Activated CD4-positive, alpha-beta T cell treated with anti-CD3 and anti-CD28 coated beads, Interleukin-2, amount 10 ng/mL, durations not matched to agents 24 days and 14 days (primary cell): ENCODE measurements around the gene FABP2. TPM values are rescaled to one million over a fixed set of nuclear protein-coding genes. Genes with fewer than 3 reads are reported as not detected.
"Not testable (repeated sequence)": the region's sequence is repeated elsewhere in the genome, so short reads cannot be mapped to it uniquely, and the experiment has no call there.

ENCODE experiments used
- DNase-seq: peaks from one replicate; pipeline ENCODE4 v3.0.0; 2022
- H3K27ac Mint-ChIP-seq: one replicate; pipeline ENCODE4 v1.8.0; 2022; ENCODE audit warnings: mild to moderate bottlenecking, mixed read lengths
- H3K27me3 Mint-ChIP-seq: one replicate; pipeline ENCODE4 v1.8.0; 2022; ENCODE audit warnings: mixed read lengths
- H3K36me3 Mint-ChIP-seq: one replicate; pipeline ENCODE4 v1.8.0; 2022; ENCODE audit warnings: low read depth, mild to moderate bottlenecking, mixed read lengths
- H3K4me1 Mint-ChIP-seq: one replicate; pipeline ENCODE4 v1.8.0; 2021; ENCODE audit warnings: mixed read lengths
- H3K4me3 Mint-ChIP-seq: one replicate; pipeline ENCODE4 v1.8.0; 2022; ENCODE audit warnings: mild to moderate bottlenecking, moderate library complexity, mixed read lengths
- H3K9me3 Mint-ChIP-seq: one replicate; pipeline ENCODE4 v1.8.0; 2021; ENCODE audit warnings: mixed read lengths
- intact Hi-C: fragments of 100-400 bp; cut with micrococcal nuclease; formaldehyde crosslinking; loops from one replicate; pipeline ENCODE4 v1.15.1; 2023
- total RNA-seq: library from RNA; stranded (reverse); gene quantifications from 2 replicates; pipeline ENCODE4 v1.2.3, GENCODE V29; 2022

Gene FABP2
- total RNA-seq, 1 donor from 2014 or later: not detected

DNA sequence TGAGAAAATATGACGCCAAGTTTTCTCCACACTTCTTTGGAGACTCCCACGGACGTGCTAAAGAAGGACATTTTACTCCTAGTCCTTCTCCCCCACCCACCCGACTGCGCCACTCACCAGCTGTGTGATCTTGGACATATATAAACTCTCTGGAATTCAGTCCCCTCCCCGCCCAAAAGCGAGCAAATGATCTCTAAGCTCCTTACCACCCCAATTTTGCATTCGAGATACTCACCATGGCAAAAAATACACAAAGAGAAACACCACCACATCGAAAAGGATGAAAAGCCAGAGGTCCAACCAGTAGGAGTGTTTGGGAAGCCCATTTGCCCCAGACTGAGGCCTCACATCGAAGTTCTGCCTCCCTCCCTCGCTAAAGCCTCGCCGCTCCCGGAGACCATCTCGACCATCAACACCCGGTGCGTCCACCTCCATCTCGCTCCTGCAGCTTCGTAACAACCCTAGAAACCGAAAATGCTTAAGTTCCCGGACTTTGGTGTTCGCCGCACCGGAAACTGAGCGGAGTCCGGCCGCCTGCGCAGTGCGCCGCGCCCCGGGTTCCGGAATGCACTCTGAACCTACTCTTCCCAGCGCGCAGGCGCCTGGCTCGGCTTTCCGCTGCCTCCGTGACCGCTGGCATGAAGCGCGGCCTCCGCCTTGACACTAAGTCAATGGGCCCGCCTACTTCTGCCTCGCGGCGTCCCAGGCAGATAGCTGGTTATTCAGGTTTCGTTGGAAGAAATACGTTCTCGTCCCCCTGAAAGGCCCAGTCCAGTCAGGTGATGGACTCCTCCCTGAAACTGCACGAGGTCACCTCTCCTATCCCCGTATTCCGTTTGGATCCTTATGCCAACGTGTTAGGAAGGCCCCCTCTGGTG lies 21.6 kb downstream of the FABP2 start:
- DNase-seq: peak; percentile 98
- H3K27ac Mint-ChIP-seq: peak overlapping the region; percentile 99
- H3K36me3 Mint-ChIP-seq: peaks cover 42% of the 10 kb centered on the region
- peaks cover 3% of the 10 kb centered on the region for H3K27me3 Mint-ChIP-seq
- H3K9me3 Mint-ChIP-seq: peaks cover 10% of the 10 kb centered on the region
- intact Hi-C loops: loop anchor here (1.0 to 5.0 kb wide), 4 partner anchors 88 to 1023 kb away; partner anchors contain the start of genes MAD2L1 and USP53
- peaks cover 35% of the 10 kb centered on the region for H3K4me1 Mint-ChIP-seq
- peak overlapping the region; percentile 85 for H3K4me3 Mint-ChIP-seq

DNA sequence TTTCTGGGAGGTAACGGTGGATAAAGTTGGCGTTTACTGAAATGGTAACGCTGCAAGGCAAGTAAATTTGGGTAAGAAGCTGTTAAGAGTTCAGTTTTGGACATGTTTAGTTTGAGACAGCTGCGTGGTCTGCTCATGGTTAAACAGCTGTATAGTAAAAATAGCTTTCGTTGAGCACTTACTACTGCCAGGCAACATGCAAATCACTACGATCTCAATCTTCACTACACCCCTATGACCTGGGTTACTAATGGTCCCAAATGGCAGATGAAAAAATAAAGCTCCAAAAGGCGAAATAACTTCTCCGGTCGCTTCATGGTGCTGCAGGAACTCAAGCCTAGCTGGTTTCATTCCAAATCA lies 22.2 kb downstream of the FABP2 start:
- Mint-ChIP-seq H3K36me3 (peaks cover 42% of the 10 kb centered on the region), H3K27me3 (peaks cover 3% of the 10 kb centered on the region), H3K9me3 (peaks cover 10% of the 10 kb centered on the region), H3K4me1 (peaks cover 35% of the 10 kb centered on the region), H3K27ac (peak overlapping the region; percentile 99), H3K4me3 (peak overlapping the region; percentile 85)
- no peak for DNase-seq
- intact Hi-C loops: loop anchor here (1.0 to 10.0 kb wide), 6 partner anchors 61 to 1022 kb away; partner anchors contain the start of genes MAD2L1, METTL14 and USP53

DNA sequence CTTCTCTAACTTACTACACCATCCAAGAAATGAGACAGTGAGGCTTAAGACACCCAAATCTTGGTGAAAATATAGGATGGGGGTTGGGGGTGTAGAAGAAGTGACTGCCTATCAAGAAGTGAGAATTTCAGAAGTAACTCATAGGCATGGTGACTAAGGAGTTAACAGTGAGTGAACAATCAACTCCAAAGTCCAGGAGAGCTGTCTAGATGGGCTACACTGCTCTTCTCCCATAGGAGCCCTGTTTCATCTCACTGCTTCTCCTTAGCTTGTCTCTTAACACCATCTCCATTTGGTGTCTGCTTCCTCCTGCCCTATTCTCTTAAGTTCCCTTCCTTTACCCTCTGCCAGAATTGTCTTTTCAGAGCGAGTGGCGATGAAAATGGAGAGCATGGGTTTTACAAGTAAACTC lies 22.7 kb downstream of the FABP2 start:
- Mint-ChIP-seq H3K4me1 (peaks cover 35% of the 10 kb centered on the region), H3K36me3 (peaks cover 42% of the 10 kb centered on the region), H3K4me3 (peak overlapping the region; percentile 85), H3K27ac (peak overlapping the region; percentile 99), H3K9me3 (peaks cover 10% of the 10 kb centered on the region), H3K27me3 (peaks cover 3% of the 10 kb centered on the region)
- intact Hi-C loops: loop anchor here (1.0 to 10.0 kb wide), 2 partner anchors 61 to 614 kb away; partner anchors contain the start of gene METTL14
- DNase-seq: peak; percentile 69

DNA sequence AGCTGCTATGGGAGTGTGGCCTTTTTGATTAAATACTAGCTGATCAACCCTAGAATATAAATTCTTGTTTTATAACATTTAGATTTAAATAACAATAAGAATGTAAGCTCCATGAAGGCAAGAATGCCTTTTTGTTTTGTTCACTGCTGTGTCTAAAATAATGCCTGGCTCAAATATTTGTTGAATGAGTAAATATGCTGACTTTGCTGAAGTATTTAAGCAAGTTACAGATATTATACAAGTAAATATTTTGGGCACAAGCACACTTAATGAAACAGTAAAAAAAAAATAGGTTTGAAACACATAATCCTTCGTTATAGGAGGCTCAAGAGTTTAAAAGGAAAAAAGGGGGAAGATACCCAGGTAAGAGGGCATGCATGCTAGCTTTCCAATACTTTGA lies 24.1 kb downstream of the FABP2 start:
- H3K4me1 Mint-ChIP-seq: peaks cover 35% of the 10 kb centered on the region
- H3K27ac Mint-ChIP-seq: no peak overlapping the region
- H3K9me3 Mint-ChIP-seq: peaks cover 6% of the 10 kb centered on the region
- H3K36me3 Mint-ChIP-seq: peaks cover 39% of the 10 kb centered on the region
- peak overlapping the region; percentile 85 for H3K4me3 Mint-ChIP-seq
- intact Hi-C loops: loop anchor here (10.0 kb wide), 1 partner anchor 613 kb away; the partner anchor contains the start of gene METTL14
- no peaks in the 10 kb centered on the region for H3K27me3 Mint-ChIP-seq
- DNase-seq: no peak

DNA sequence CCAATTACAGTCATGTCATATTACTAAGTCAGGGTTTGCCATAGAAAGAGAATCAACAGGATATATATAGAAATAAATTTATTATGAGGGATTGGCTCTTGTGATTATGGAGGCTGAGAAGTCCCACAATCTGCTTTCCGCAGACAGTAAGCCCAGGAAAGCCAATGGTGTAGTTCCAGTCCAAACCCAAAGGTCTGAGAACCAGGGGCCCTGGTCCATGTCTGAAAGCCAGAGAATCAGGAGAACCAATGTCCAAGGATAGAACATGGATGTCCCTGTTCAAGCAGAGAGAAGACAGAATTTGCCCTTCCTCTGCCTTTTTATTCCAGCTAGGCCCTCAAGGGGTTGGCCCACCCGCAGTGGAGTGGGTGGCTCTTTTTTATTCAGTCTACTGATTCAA lies 25.6 kb downstream of the FABP2 start:
- Mint-ChIP-seq H3K27me3 (no peaks in the 10 kb centered on the region), H3K36me3 (peaks cover 34% of the 10 kb centered on the region)
- intact Hi-C loops: loop anchor here (10.0 kb wide), 1 partner anchor 612 kb away; the partner anchor contains the start of gene METTL14

DNA sequence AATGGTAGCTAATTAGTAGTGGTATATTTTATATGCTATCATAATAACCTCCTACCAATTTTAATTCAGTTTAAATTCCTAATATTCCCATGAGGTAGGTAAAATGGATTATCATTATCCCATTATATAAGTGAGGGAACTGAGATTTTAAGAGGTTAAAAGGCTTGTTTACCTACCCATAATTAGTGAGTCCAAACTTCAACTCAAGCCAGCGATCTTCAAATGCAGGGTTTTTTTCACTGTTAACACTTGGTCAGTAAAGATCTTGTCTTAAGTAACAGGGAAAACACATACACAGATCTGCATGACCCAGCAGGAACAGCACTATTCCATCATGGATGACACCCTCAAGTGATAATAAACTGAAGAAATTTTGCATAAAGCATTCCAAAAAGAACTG lies 31.3 kb downstream of the FABP2 start:
- DNase-seq: no peak
- H3K27ac Mint-ChIP-seq: no peak overlapping the region
- intact Hi-C loops: loop anchor here (10.0 kb wide), 1 partner anchor 606 kb away; the partner anchor contains the start of gene METTL14
- no peaks in the 10 kb centered on the region for H3K9me3 Mint-ChIP-seq
- H3K4me1 Mint-ChIP-seq: peaks cover 2% of the 10 kb centered on the region
- no peaks in the 10 kb centered on the region for H3K27me3 Mint-ChIP-seq
- H3K4me3 Mint-ChIP-seq: no peak overlapping the region
- no peaks in the 10 kb centered on the region for H3K36me3 Mint-ChIP-seq

More for the DNA sequence above, 25.6 kb downstream of the FABP2 start:
- no peak for DNase-seq
- peaks cover 31% of the 10 kb centered on the region for H3K4me1 Mint-ChIP-seq
- no peak overlapping the region for H3K27ac Mint-ChIP-seq
- peak overlapping the region; percentile 12 for H3K4me3 Mint-ChIP-seq
- H3K9me3 Mint-ChIP-seq: peaks cover 6% of the 10 kb centered on the region

DNA sequence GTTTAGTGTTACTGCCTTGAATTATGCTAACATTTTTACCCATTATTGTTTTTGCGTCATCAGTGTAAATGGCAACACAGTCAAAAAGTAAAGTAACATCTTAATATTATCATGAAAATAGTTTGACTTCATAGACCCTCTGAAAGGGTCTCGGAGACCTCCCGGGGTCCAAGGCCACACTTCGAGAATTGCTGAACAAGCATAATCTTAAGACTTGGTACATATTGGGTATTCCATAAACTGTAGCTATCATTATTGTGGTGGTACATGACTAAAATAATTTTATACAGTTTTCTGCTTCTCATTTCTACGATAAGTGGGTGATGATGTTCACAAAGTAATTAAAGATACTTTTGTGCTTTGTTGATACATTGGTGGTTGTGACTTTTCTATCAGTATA lies 32.6 kb downstream of the FABP2 start:
- no peak for DNase-seq
- Mint-ChIP-seq H3K27me3 (no peaks in the 10 kb centered on the region), H3K9me3 (no peaks in the 10 kb centered on the region), H3K27ac (no peak overlapping the region), H3K4me1 (peaks cover 8% of the 10 kb centered on the region), H3K36me3 (no peaks in the 10 kb centered on the region), H3K4me3 (no peak overlapping the region)
- intact Hi-C loops: loop anchor here (5.0 kb wide), 1 partner anchor 517 kb away; no protein-coding TSS in a partner anchor

DNA sequence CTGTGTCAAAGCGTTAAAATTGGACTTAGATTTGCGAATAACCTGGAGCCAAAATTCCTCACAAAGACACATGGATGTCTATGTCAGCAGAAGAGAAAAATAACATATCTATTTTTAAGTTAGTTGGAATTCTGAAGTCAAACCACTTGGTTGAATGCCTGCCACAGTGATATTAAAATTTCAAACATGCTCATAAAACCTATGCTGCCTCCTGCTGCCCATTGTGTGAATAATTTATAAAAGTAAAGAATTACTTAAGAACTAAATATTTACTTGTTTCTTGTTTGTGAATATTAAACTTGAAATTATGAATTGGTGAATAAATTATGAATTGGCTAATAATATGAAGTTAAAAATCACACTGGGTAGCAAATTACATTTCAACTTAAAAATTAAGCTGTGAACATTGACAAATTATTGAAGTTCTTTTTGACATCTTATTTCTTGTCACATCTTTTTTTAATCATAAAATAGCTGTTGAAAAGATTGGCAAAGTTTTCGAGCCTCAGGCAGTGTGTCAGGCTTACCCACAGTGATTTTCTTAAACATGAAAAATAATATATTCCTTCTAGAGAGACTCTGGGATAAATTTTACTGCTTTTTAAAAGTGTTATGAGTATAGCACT lies 35.4 kb downstream of the FABP2 start:
- no peaks in the 10 kb centered on the region for H3K27me3 Mint-ChIP-seq
- no peak overlapping the region for H3K4me3 Mint-ChIP-seq
- H3K9me3 Mint-ChIP-seq: no peaks in the 10 kb centered on the region
- no peak overlapping the region for H3K27ac Mint-ChIP-seq
- peak; percentile 78 for DNase-seq
- peaks cover 14% of the 10 kb centered on the region for H3K4me1 Mint-ChIP-seq
- no peaks in the 10 kb centered on the region for H3K36me3 Mint-ChIP-seq
- intact Hi-C loops: loop anchor here (1.0 to 5.0 kb wide), 3 partner anchors 244 to 514 kb away; no protein-coding TSS in a partner anchor

DNA sequence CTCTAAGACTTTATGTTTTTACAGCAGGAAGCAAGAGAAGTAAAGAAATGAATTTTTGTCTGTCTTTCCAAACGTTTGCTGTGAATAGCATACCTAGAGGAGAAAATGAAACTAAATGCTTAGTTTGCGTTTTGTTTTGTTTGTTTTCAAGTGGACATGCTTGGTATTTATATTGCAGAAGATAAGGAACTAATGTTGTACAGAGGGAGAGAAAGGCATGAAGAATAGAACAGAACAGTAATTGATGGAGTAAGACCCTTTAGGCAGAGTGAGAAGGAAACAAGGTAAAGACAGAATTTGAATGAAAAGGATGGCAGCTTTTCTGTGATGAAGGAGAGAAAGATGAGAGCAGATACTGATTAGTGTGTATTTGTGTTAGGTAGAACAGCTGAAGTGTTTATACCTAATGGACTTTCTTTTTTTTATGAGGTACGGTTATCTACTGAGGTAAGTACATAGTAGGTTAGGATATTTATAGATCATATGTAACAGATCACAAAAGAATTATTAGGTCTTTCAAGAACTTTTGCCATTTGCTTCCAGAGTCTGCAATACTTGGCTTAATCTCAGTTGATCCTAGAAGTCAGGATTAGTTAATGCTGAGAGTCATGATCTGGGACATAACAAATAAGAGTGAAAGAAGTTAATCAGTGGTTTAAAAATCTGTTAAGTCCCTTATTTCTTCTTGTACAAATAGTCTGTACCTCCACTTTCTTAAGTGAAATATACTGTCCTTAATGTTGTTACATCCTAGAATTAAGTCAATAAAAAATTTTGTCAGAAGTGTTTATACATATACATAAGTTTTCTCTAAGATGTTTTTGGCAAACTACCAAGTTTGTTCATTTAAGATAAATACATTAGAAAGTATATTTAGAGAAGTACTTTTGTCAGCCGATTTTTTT lies 36.8 kb downstream of the FABP2 start:
- H3K27me3 Mint-ChIP-seq: no peaks in the 10 kb centered on the region
- H3K27ac Mint-ChIP-seq: peak overlapping the region; percentile 13
- intact Hi-C loops: loop anchor here (2.0 to 5.0 kb wide), 2 partner anchors 72 to 513 kb away; partner anchors contain the start of gene USP53
- H3K4me1 Mint-ChIP-seq: peaks cover 14% of the 10 kb centered on the region
- H3K36me3 Mint-ChIP-seq: peaks cover 4% of the 10 kb centered on the region
- peak overlapping the region; percentile 74 for H3K4me3 Mint-ChIP-seq
- H3K9me3 Mint-ChIP-seq: no peaks in the 10 kb centered on the region
- DNase-seq: no peak

DNA sequence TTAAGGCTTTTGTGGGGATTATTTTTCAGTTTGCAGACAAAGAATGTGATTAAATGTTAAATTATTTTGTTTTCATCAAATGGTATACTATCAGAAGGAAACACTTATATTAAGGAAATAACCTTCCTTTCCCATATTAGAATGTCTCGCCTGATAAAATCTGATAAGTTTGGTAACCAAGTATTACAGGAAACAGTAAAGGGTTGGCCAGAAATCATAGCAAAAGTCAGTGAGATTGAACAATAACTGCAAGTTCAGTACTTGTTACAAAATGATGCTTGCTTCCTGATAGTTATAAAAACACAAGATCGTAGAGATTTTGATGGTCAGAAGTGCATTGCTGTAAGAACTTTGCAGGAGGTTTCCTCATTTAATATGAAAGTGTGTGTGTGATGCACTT lies 40.5 kb downstream of the FABP2 start:
- H3K27me3 Mint-ChIP-seq: no peaks in the 10 kb centered on the region
- H3K9me3 Mint-ChIP-seq: no peaks in the 10 kb centered on the region
- peaks cover 14% of the 10 kb centered on the region for H3K4me1 Mint-ChIP-seq
- DNase-seq: no peak
- H3K27ac Mint-ChIP-seq: no peak overlapping the region
- intact Hi-C loops: no loop called here
- peaks cover 7% of the 10 kb centered on the region for H3K36me3 Mint-ChIP-seq
- no peak overlapping the region for H3K4me3 Mint-ChIP-seq

DNA sequence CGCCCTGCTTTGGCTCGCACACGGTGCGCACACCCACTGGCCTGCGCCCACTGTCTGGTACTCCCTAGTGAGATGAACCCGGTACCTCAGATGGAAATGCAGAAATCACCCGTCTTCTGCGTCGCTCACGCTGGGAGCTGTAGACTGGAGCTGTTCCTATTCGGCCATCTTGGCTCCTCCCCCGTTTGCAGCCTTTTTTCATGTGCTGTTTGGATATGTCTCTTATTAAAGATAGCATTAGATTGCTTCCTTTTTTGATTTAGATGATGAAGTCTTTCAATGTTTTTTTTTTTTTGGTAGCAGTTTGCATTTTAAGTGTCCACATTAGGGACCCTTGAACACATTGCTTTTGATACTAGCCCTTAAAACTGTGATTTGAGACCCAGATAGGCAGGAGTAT lies 42.0 kb downstream of the FABP2 start:
- intact Hi-C loops, H3K27me3 Mint-ChIP-seq, H3K27ac Mint-ChIP-seq, H3K4me1 Mint-ChIP-seq, H3K4me3 Mint-ChIP-seq, DNase-seq, H3K36me3 Mint-ChIP-seq, H3K9me3 Mint-ChIP-seq: not testable (repeated sequence)

DNA sequence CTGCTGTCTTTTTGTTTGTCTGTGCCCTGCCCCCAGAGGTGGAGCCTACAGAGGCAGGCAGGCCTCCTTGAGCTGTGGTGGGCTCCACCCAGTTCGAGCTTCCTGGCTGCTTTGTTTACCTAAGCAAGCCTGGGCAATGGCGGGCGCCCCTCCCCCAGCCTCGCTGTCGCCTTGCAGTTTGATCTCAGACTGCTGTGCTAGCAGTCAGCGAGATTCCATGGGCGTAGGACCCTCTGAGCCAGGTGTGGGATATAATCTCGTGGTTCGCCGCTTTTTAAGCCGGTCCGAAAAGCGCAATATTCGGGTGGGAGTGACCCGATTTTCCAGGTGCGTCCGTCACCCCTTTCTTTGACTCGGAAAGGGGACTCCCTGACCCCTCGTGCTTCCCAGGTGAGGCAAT lies 42.4 kb downstream of the FABP2 start:
- H3K27ac Mint-ChIP-seq, intact Hi-C loops, H3K36me3 Mint-ChIP-seq, H3K4me1 Mint-ChIP-seq, H3K27me3 Mint-ChIP-seq, DNase-seq, H3K9me3 Mint-ChIP-seq, H3K4me3 Mint-ChIP-seq: not testable (repeated sequence)
